ENCODE measurements around the gene COL6A5.

DNA sequence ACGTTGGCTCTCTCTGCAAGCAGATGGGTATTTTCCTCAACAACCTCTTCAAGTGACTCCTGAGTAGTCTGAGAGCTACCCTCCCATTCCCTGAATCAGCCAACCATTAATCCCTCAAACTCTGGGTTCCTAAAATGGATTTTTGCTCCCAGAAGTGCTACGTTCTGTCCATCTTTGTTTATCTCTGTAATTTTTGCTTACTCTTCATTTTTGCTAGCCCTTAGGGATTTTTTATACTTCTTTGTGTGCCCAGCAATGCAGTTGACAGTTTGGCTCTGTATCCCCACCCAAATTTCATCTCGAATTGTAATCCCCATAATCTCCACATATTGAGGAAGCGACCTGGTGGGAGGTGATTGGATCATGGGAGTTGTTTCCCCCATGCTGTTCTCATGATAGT, 35.4 kb upstream of the COL6A5 start:
- TF ChIP-seq POLR2AphosphoS5 (IDR thresholded peaks at IDR 0.05; ENCODE audit: low read depth) (no peak), CTCF (IDR thresholded peaks at IDR 0.05; ENCODE audit: insufficient read depth, low read length) (no peak)
